ENCODE results near the gene TBRG4.

The TBRG4 gene

GRCh38 chr7:45061352-45061751 is 50.1 kb downstream of the TBRG4 start:
- Histone ChIP-seq H3K27me3 (ENCODE audit: insufficient read depth, poor library complexity, severe bottlenecking) (no peaks in the 10 kb centered on the region), H3K27ac (replicated peaks) (no peak overlapping the region), H3K4me3 (replicated peaks; ENCODE audit: insufficient read depth, low read length) (no peak overlapping the region)
- DNase-seq (ENCODE audit: low read depth in 1 of 2, low spot score in 1 of 2): no peak
- TF ChIP-seq SPI1 (IDR thresholded peaks at IDR 0.05; ENCODE audit: borderline replicate concordance, low read depth) (no peak), CTCF (IDR thresholded peaks at IDR 0.05; ENCODE audit: insufficient read depth, low read length) (no peak), REST (IDR thresholded peaks at IDR 0.05; ENCODE audit: insufficient replicate concordance, low read depth) (no peak), GABPA (IDR thresholded peaks at IDR 0.05; ENCODE audit: low read depth) (no peak), POLR2AphosphoS5 (IDR thresholded peaks at IDR 0.05; ENCODE audit: low read depth) (no peak)

GRCh38 chr7:45060295-45060694 is 51.2 kb downstream of the TBRG4 start:
- Histone ChIP-seq H3K27ac (replicated peaks) (no peak overlapping the region), H3K4me3 (replicated peaks; ENCODE audit: insufficient read depth, low read length) (no peak overlapping the region), H3K27me3 (ENCODE audit: insufficient read depth, poor library complexity, severe bottlenecking) (no peaks in the 10 kb centered on the region)
- TF ChIP-seq GABPA (IDR thresholded peaks at IDR 0.05; ENCODE audit: low read depth) (no peak), CTCF (IDR thresholded peaks at IDR 0.05; ENCODE audit: insufficient read depth, low read length) (no peak)
- no peak for DNase-seq (ENCODE audit: low read depth in 1 of 2, low spot score in 1 of 2)

- Histone ChIP-seq H3K27me3 (ENCODE audit: insufficient read depth, poor library complexity, severe bottlenecking) (no peaks in the 10 kb centered on the region), H3K4me3 (replicated peaks; ENCODE audit: insufficient read depth, low read length) (no peak overlapping the region), H3K27ac (replicated peaks) (no peak overlapping the region)
- no peak for TF ChIP-seq POLR2AphosphoS5 (IDR thresholded peaks at IDR 0.05; ENCODE audit: low read depth)
- no peak for DNase-seq (ENCODE audit: low read depth in 1 of 2, low spot score in 1 of 2)
These were observed 53.6 kb downstream of the TBRG4 start for GRCh38 chr7:45057878-45058277.

- DNase-seq (ENCODE audit: low read depth in 1 of 2, low spot score in 1 of 2): no peak
- TF ChIP-seq REST (IDR thresholded peaks at IDR 0.05; ENCODE audit: insufficient replicate concordance, low read depth) (no peak), POLR2AphosphoS5 (IDR thresholded peaks at IDR 0.05; ENCODE audit: low read depth) (no peak), GABPA (IDR thresholded peaks at IDR 0.05; ENCODE audit: low read depth) (no peak), CTCF (IDR thresholded peaks at IDR 0.05; ENCODE audit: insufficient read depth, low read length) (no peak), SPI1 (IDR thresholded peaks at IDR 0.05; ENCODE audit: borderline replicate concordance, low read depth) (no peak)
- no peaks in the 10 kb centered on the region for H3K27me3 ChIP-seq (ENCODE audit: insufficient read depth, poor library complexity, severe bottlenecking)
- no peak overlapping the region for H3K4me3 ChIP-seq (replicated peaks; ENCODE audit: insufficient read depth, low read length)
- H3K27ac ChIP-seq (replicated peaks): no peak overlapping the region
These were observed 55.8 kb downstream of the TBRG4 start for GRCh38 chr7:45055594-45056219.
